ENCODE measurements around the gene DGKZ. TPM values are rescaled to one million over a fixed set of nuclear protein-coding genes. Genes with fewer than 3 reads are reported as not detected.
"Not testable (repeated sequence)": the region's sequence is repeated elsewhere in the genome, so short reads cannot be mapped to it uniquely, and the experiment has no call there.

The DGKZ gene
- polyA plus RNA-seq (2012; ENCODE audit: missing spikeins): 11.6 TPM

- FAIRE-seq (peak; percentile 99), DNase-seq (ENCODE audit: insufficient read length) (peak; percentile 92)
- 0 out of 2 replicates have a peak, but pooled peaks have one; percentile 15 for TF ChIP-seq TAF1 (IDR thresholded peaks at IDR 0.05; ENCODE audit: borderline replicate concordance, low read depth, low read length)
- no peak for TF ChIP-seq POLR2AphosphoS5 (IDR thresholded peaks at IDR 0.05; ENCODE audit: low read depth, low read length)
- TF ChIP-seq POLR2A (IDR thresholded peaks at IDR 0.05; ENCODE audit: low read depth, low read length): peak; percentile 64; the same call in 1 of the 2 replicates
These were observed at the start of gene DGKZ for GRCh38 chr11:46346886-46347636. TSS of gene DGKZ (plus strand) at chr11:46347463. CDS start at chr11:46347660, 197 bp downstream.

- TF ChIP-seq POLR2A (IDR thresholded peaks at IDR 0.05; ENCODE audit: low read depth, low read length) (no peak), POLR2AphosphoS5 (IDR thresholded peaks at IDR 0.05; ENCODE audit: low read depth, low read length) (no peak), TAF1 (IDR thresholded peaks at IDR 0.05; ENCODE audit: borderline replicate concordance, low read depth, low read length) (no peak)
- no peak for DNase-seq (ENCODE audit: insufficient read length)
- FAIRE-seq: no peak
These were observed 48.4 kb upstream of the DGKZ start for GRCh38 chr11:46298699-46299433.

- DNase-seq (ENCODE audit: insufficient read length) (no peak), FAIRE-seq (no peak)
- TF ChIP-seq POLR2A (IDR thresholded peaks at IDR 0.05; ENCODE audit: low read depth, low read length): no peak
- TF ChIP-seq TAF1 (IDR thresholded peaks at IDR 0.05; ENCODE audit: borderline replicate concordance, low read depth, low read length): no peak
- no peak for TF ChIP-seq POLR2AphosphoS5 (IDR thresholded peaks at IDR 0.05; ENCODE audit: low read depth, low read length)
These were observed 47.8 kb upstream of the DGKZ start for GRCh38 chr11:46299451-46299961.

- FAIRE-seq: no peak
- TF ChIP-seq POLR2AphosphoS5 (IDR thresholded peaks at IDR 0.05; ENCODE audit: low read depth, low read length) (no peak), TAF1 (IDR thresholded peaks at IDR 0.05; ENCODE audit: borderline replicate concordance, low read depth, low read length) (no peak), POLR2A (IDR thresholded peaks at IDR 0.05; ENCODE audit: low read depth, low read length) (no peak)
- no peak for DNase-seq (ENCODE audit: insufficient read length)
These were observed 47.0 kb upstream of the DGKZ start for GRCh38 chr11:46300270-46300669.

DNA sequence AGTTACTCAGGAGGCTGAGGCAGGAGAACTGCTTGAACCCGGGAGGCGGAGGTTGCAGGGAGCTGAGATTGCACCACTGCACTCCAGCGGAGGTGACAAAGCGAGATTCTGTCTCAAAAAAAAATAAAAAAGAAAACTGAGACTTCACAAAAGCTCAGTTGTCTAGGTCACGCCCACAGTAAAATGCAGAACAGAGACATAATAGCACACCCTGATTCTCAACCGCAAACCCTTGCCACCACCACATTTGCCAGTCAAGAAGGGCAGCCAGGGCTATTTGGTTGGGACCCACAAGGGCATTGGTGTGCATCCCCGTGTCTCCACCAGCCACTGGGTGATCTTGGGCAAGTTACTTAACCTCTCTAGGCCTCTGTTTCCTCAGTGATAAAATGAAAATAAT, 44.4 kb upstream of the DGKZ start:
- DNase-seq (ENCODE audit: insufficient read length) (no peak), FAIRE-seq (no peak)
- TF ChIP-seq POLR2AphosphoS5 (IDR thresholded peaks at IDR 0.05; ENCODE audit: low read depth, low read length) (no peak), POLR2A (IDR thresholded peaks at IDR 0.05; ENCODE audit: low read depth, low read length) (no peak), TAF1 (IDR thresholded peaks at IDR 0.05; ENCODE audit: borderline replicate concordance, low read depth, low read length) (no peak)

DNA sequence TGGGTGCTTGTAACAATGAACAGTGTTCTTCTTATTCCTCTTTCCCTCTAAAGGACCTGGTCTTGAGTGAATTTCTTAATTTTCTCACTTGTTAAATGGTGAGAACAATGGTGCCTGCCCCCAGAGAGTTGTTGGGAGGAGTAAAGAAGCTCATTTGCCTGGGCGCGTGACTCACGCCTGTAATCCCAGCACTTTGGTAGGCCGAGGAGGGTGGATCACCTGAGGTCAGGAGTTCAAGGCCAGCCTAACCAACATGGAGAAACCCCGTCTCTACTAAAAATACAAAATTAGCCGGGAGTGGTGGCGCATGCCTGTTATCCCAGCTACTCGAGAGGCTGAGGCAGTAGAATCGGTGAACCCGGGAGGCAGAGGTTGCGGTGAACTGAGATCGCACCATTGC, 43.2 kb upstream of the DGKZ start:
- not testable (repeated sequence) for FAIRE-seq; DNase-seq (ENCODE audit: insufficient read length)

- no peak for FAIRE-seq
- TF ChIP-seq POLR2AphosphoS5 (IDR thresholded peaks at IDR 0.05; ENCODE audit: low read depth, low read length) (no peak), POLR2A (IDR thresholded peaks at IDR 0.05; ENCODE audit: low read depth, low read length) (no peak), TAF1 (IDR thresholded peaks at IDR 0.05; ENCODE audit: borderline replicate concordance, low read depth, low read length) (no peak)
- no peak for DNase-seq (ENCODE audit: insufficient read length)
These were observed 42.6 kb upstream of the DGKZ start for GRCh38 chr11:46304605-46305179.

- FAIRE-seq (no peak), DNase-seq (ENCODE audit: insufficient read length) (no peak)
- no peak for TF ChIP-seq TAF1 (IDR thresholded peaks at IDR 0.05; ENCODE audit: borderline replicate concordance, low read depth, low read length)
- TF ChIP-seq POLR2AphosphoS5 (IDR thresholded peaks at IDR 0.05; ENCODE audit: low read depth, low read length): no peak
- no peak for TF ChIP-seq POLR2A (IDR thresholded peaks at IDR 0.05; ENCODE audit: low read depth, low read length)
These were observed 42.0 kb upstream of the DGKZ start for GRCh38 chr11:46305295-46305694.

- no peak for FAIRE-seq
- no peak for DNase-seq (ENCODE audit: insufficient read length)
These were observed 40.9 kb upstream of the DGKZ start for GRCh38 chr11:46306296-46306853.

DNA sequence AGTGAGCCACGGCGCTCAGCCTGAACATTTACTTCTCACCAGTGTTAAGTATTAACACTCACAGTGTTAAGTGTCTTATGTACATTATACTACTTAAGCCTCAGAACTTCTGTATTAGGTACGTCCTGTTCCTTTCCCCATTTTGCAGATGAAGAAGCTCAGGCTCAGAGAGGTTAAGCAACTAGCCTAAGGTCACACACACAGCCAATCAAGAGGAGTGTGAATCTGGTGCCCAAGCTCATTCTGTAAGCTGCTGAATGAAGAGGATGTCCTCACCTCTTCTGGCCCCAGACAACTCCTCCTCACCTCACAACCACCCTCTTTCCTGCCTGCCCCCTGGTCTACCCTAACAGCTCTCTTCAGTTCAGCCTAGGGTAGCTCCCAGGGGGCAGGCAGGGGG, 39.9 kb upstream of the DGKZ start:
- FAIRE-seq: no peak

More at GRCh38 chr11:46306296-46306853, 40.9 kb upstream of the DGKZ start:
- TF ChIP-seq POLR2A (IDR thresholded peaks at IDR 0.05; ENCODE audit: low read depth, low read length) (no peak), POLR2AphosphoS5 (IDR thresholded peaks at IDR 0.05; ENCODE audit: low read depth, low read length) (no peak), TAF1 (IDR thresholded peaks at IDR 0.05; ENCODE audit: borderline replicate concordance, low read depth, low read length) (no peak)

GRCh38 chr11:46307785-46308341, 39.4 kb upstream of the DGKZ start:
- no peak for FAIRE-seq
- TF ChIP-seq TAF1 (IDR thresholded peaks at IDR 0.05; ENCODE audit: borderline replicate concordance, low read depth, low read length): no peak
- TF ChIP-seq POLR2AphosphoS5 (IDR thresholded peaks at IDR 0.05; ENCODE audit: low read depth, low read length): no peak
- no peak for TF ChIP-seq POLR2A (IDR thresholded peaks at IDR 0.05; ENCODE audit: low read depth, low read length)
- DNase-seq (ENCODE audit: insufficient read length): no peak

More for the DNA sequence above, 39.9 kb upstream of the DGKZ start:
- TF ChIP-seq POLR2A (IDR thresholded peaks at IDR 0.05; ENCODE audit: low read depth, low read length): no peak
- TF ChIP-seq TAF1 (IDR thresholded peaks at IDR 0.05; ENCODE audit: borderline replicate concordance, low read depth, low read length): no peak
- no peak for TF ChIP-seq POLR2AphosphoS5 (IDR thresholded peaks at IDR 0.05; ENCODE audit: low read depth, low read length)
- no peak for DNase-seq (ENCODE audit: insufficient read length)

Measured in GM12892 (cell line).